PC-3 (cell line): ENCODE data around the gene C20orf141. TPM values are rescaled to one million over a fixed set of nuclear protein-coding genes. Genes with fewer than 3 reads are reported as not detected.

Experiments
- ATAC-seq: fragments of 200-7000 bp; cut with Tn5 transposase; 2 replicates; pipeline ENCODE4 v1.9.1; 2020; ENCODE audit warnings: mild to moderate bottlenecking, moderate library complexity
- BruUV-seq: library from RNA; stranded (reverse); fragments of 400-500 nt; replicated peaks from 2 replicates; lab custom pipeline; 2021; lab: Mats Ljungman, UMichigan
- CTCF ChIA-PET: fragments of 300-600 bp; sonication (Branson Sonifier 250); formaldehyde crosslinking; loops from one replicate; lab custom pipeline; 2022; ENCODE audit warnings: antibody characterized with exemption; lab: Charles Lee
- POLR2A ChIA-PET: fragments of 300-600 bp; sonication (Branson Sonifier 250); formaldehyde crosslinking; loops from one replicate; lab custom pipeline; 2022; ENCODE audit warnings: antibody characterized with exemption; ENCODE audit not compliant: unreplicated experiment; lab: Charles Lee
- DNase-seq: peaks from one replicate; pipeline ENCODE4 v3.0.0-alpha.2; 2015
- H2AFZ ChIP-seq: fragments of 300-600 bp; sonication (generic); 2 replicates; pipeline ENCODE4 v1.6.0; 2016; ENCODE audit warnings: antibody characterized with exemption, low read length
- H3F3A ChIP-seq: fragments of 300-600 bp; sonication (generic); one replicate; pipeline ENCODE4 v1.6.0; 2017; ENCODE audit warnings: antibody characterized with exemption, low read length, control low read depth, mild to moderate bottlenecking; ENCODE audit not compliant: unreplicated experiment
- H3K27ac ChIP-seq: fragments of 300-600 bp; sonication (generic); 2 replicates; pipeline ENCODE4 v1.5.1; 2016; ENCODE audit warnings: mild to moderate bottlenecking, low read length
- H3K27me3 ChIP-seq: fragments of 300-600 bp; sonication (generic); 2 replicates; pipeline ENCODE4 v1.6.1; 2016; ENCODE audit warnings: low read length, mixed read lengths
- H3K36me3 ChIP-seq: fragments of 300-600 bp; sonication (generic); 2 replicates; pipeline ENCODE4 v1.6.1; 2016; ENCODE audit warnings: low read depth, mixed run types, low read length, mixed read lengths
- H3K4me1 ChIP-seq: fragments of 300-600 bp; sonication (generic); 2 replicates; pipeline ENCODE4 v1.5.1; 2016; ENCODE audit warnings: low read length; ENCODE audit not compliant: insufficient read depth
- H3K4me2 ChIP-seq: fragments of 300-600 bp; sonication (generic); 2 replicates; pipeline ENCODE4 v1.6.0; 2016; ENCODE audit warnings: low read length
- H3K4me3 ChIP-seq: fragments of 300-600 bp; sonication (generic); 2 replicates; pipeline ENCODE4 v1.5.1; 2016; ENCODE audit warnings: mild to moderate bottlenecking, low read length, mixed read lengths
- H3K79me2 ChIP-seq: fragments of 300-600 bp; sonication (generic); 2 replicates; pipeline ENCODE4 v1.6.1; 2017; ENCODE audit warnings: low read length, mixed read lengths
- H3K9ac ChIP-seq: fragments of 300-600 bp; sonication (generic); 2 replicates; pipeline ENCODE4 v1.6.0; 2016; ENCODE audit warnings: mild to moderate bottlenecking, low read length
- H3K9me2 ChIP-seq: fragments of 300-600 bp; sonication (generic); replicated peaks from 2 replicates; pipeline ENCODE4 v1.6.1; 2016; ENCODE audit warnings: mixed run types, low read length, mixed read lengths
- H3K9me3 ChIP-seq: fragments of 300-600 bp; sonication (generic); 2 replicates; pipeline ENCODE4 v1.6.1; 2016; ENCODE audit warnings: low read length, mixed read lengths
- H4K20me1 ChIP-seq: fragments of 300-600 bp; sonication (generic); 2 replicates; pipeline ENCODE4 v1.6.1; 2016; ENCODE audit warnings: low read length, mixed read lengths
- EZH2 ChIP-seq: fragments of 300-600 bp; sonication (generic); IDR thresholded peaks from one replicate; pipeline ENCODE4 v1.6.1; 2017; ENCODE audit warnings: antibody characterized with exemption, mild to moderate bottlenecking, low read length; ENCODE audit not compliant: unreplicated experiment
- EZH2phosphoT487 ChIP-seq: fragments of 300-600 bp; sonication (generic); IDR thresholded peaks from 2 replicates; pipeline ENCODE4 v1.6.1; 2018; ENCODE audit warnings: mild to moderate bottlenecking, antibody characterized with exemption, low read length, borderline replicate concordance
- intact Hi-C: fragments of 100-400 bp; cut with micrococcal nuclease; formaldehyde crosslinking; loops from 2 replicates; pipeline ENCODE4 v1.9.0; 2023
- total RNA-seq: library from RNA; depleted of rRNA; stranded (reverse); fragments of >200 nt; gene quantifications from 2 replicates; pipeline ENCODE4 v1.2.3, GENCODE V29; 2014
- TF ChIP-seq, protein P1 (sequence below): fragments of 300-600 bp; sonication (generic); conservative IDR thresholded peaks from 2 replicates; pipeline ENCODE4 v1.5.1; 2017; ENCODE audit warnings: antibody characterized with exemption, low read depth, mild to moderate bottlenecking, low read length

C20orf141 gene
- total RNA-seq, 1 experiment from 2014 or later = not detected

DNA sequence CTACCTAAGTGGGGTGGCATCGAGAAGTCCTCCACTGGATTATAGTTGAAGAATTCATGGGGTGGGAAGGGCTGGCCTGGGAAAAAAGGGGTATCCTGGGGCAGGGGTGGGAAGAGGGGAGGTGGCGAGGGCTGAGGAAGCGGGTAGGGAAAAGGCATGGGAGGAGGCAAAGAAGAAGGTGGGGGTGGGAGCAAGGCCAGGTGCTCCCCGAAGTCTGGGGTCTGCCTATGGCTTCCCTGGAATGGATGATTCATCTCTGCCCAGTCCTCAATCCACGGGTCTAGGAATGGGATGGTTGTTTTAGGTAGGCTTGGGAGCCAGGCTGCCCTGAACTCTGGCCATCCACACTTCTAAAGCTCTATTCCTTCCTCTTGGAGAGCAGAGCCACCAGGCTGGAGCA lies 21.2 kb downstream of the C20orf141 start:
- Histone ChIP-seq H3F3A (no peaks in the 10 kb centered on the region), H3K79me2 (peaks cover 16% of the 10 kb centered on the region), H3K9ac (no peak overlapping the region), H3K4me2 (no peak overlapping the region), H3K27me3 (no peaks in the 10 kb centered on the region), H3K9me3 (no peaks in the 10 kb centered on the region), H3K36me3 (no peaks in the 10 kb centered on the region), H3K27ac (no peak overlapping the region), H3K4me3 (no peak overlapping the region), H4K20me1 (no peaks in the 10 kb centered on the region), H2AFZ (no peak overlapping the region), H3K9me2 (no peaks in the 10 kb centered on the region), H3K4me1 (peaks cover 23% of the 10 kb centered on the region)
- intact Hi-C loops = no loop called here
- ChIA-PET POLR2A (no interaction called here), CTCF (no interaction called here)
- no peak for TF ChIP-seq EZH2
- TF ChIP-seq EZH2phosphoT487 = no peak
- TF ChIP-seq, protein P1, sequence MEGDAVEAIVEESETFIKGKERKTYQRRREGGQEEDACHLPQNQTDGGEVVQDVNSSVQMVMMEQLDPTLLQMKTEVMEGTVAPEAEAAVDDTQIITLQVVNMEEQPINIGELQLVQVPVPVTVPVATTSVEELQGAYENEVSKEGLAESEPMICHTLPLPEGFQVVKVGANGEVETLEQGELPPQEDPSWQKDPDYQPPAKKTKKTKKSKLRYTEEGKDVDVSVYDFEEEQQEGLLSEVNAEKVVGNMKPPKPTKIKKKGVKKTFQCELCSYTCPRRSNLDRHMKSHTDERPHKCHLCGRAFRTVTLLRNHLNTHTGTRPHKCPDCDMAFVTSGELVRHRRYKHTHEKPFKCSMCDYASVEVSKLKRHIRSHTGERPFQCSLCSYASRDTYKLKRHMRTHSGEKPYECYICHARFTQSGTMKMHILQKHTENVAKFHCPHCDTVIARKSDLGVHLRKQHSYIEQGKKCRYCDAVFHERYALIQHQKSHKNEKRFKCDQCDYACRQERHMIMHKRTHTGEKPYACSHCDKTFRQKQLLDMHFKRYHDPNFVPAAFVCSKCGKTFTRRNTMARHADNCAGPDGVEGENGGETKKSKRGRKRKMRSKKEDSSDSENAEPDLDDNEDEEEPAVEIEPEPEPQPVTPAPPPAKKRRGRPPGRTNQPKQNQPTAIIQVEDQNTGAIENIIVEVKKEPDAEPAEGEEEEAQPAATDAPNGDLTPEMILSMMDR = no peak
- ATAC-seq = no peak
- no peak for DNase-seq
- no TSS peak for BruUV-seq

DNA sequence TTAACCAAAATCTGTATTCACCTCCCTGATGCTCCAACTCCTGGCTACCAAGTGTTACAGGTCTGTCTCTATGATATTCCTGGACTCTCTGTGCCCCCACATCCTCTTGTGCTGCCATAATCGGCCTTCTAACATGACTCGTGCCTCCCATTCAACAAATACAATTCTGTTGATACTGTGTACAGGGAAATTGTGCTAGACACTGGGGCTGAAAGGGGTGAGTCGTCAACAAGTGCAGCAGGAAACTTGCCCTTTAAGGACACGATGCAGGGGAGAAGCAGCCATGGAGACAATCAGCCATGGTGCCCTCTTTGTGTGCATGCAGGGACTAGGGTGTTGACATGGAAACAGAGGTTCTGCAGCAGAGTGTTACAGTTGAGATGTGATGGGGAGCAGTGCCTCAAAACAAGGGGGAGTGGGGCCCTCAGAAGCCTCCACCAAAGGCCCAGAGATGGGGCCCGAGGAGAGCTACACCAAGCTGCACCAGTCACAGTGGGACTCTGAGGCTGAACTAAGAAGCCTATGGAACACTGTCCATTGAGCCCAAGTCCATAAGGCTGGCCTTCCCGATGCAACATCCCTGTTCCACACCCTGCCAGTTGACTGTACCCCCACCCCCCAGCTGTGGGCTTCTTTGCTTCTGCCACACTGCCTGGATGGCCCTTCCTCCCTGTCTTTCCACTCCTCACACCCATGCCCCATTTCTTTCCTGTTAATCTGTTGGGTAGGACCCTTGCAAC lies 22.6 kb downstream of the C20orf141 start:
- no peak for DNase-seq
- no peak overlapping the region for H3K4me2 ChIP-seq
- H3K36me3 ChIP-seq = no peaks in the 10 kb centered on the region
- H3K9me2 ChIP-seq = no peaks in the 10 kb centered on the region
- ChIA-PET CTCF (no interaction called here), POLR2A (no interaction called here)
- intact Hi-C loops = no loop called here
- H3F3A ChIP-seq = no peaks in the 10 kb centered on the region
- H4K20me1 ChIP-seq = no peaks in the 10 kb centered on the region
- H3K9me3 ChIP-seq = no peaks in the 10 kb centered on the region
- no peak overlapping the region for H3K27ac ChIP-seq
- peaks cover 26% of the 10 kb centered on the region for H3K79me2 ChIP-seq
- H2AFZ ChIP-seq = no peak overlapping the region
- ATAC-seq = no peak
- BruUV-seq = no TSS peak
- H3K27me3 ChIP-seq = no peaks in the 10 kb centered on the region
- no peak for TF ChIP-seq EZH2
- no peak for TF ChIP-seq EZH2phosphoT487
- TF ChIP-seq, protein P1 = no peak
- H3K4me3 ChIP-seq = no peak overlapping the region
- H3K9ac ChIP-seq = no peak overlapping the region
- H3K4me1 ChIP-seq = peaks cover 20% of the 10 kb centered on the region

- no TSS peak for BruUV-seq
- Histone ChIP-seq H4K20me1 (no peaks in the 10 kb centered on the region), H3K9me3 (no peaks in the 10 kb centered on the region), H3K9ac (no peak overlapping the region), H3K9me2 (no peaks in the 10 kb centered on the region), H3K36me3 (no peaks in the 10 kb centered on the region), H3F3A (no peaks in the 10 kb centered on the region), H3K4me1 (peaks cover 16% of the 10 kb centered on the region), H3K27ac (no peak overlapping the region), H3K79me2 (peaks cover 26% of the 10 kb centered on the region), H3K4me2 (no peak overlapping the region), H3K4me3 (no peak overlapping the region), H3K27me3 (no peaks in the 10 kb centered on the region), H2AFZ (no peak overlapping the region)
- intact Hi-C loops = no loop called here
- ChIA-PET CTCF (no interaction called here), POLR2A (no interaction called here)
- ATAC-seq = no peak
- TF ChIP-seq EZH2 = no peak
- TF ChIP-seq, protein P1 = no peak
- TF ChIP-seq EZH2phosphoT487 = no peak
- no peak for DNase-seq
Observed at GRCh38 chr20:2838170-2838797, 23.5 kb downstream of the C20orf141 start.
